Ecto neural progenitor cell (in vitro differentiated cells): Measurements from ENCODE around the gene PEAK1.
"Not testable (repeated sequence)": the region's sequence is repeated elsewhere in the genome, so short reads cannot be mapped to it uniquely, and the experiment has no call there.

Experiments used
- DNase-seq: peaks from one replicate; pipeline ENCODE4 v3.0.0-alpha.2; 2018; ENCODE audit warnings: low spot score

Gene PEAK1

DNA sequence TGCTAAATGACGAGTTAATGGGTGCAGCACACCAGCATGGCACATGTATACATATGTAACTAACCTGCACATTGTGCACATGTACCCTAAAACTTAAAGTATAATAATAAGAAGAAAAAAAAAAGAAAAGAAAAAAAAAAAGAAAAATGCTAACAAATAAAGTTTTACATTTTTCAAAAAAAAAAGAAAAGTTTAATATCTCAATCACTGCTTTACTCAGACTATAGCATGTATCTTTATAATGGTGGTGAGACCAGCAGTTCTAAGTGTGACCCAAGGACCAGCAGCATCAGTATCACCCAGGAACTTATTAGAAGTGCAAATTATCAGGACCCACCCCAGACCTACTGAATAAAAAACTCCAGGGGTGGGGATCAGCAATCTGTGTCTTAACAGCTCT is 243.8 kb downstream of the PEAK1 start:
- not testable (repeated sequence) for DNase-seq

GRCh38 chr15:77173487-77173886 is 246.4 kb downstream of the PEAK1 start:
- no peak for DNase-seq

- no peak for DNase-seq
These were observed 248.5 kb downstream of the PEAK1 start for GRCh38 chr15:77171221-77171967.

- DNase-seq, result no peak
These were observed 251.3 kb downstream of the PEAK1 start for GRCh38 chr15:77168616-77169015.

GRCh38 chr15:77168141-77168540 is 251.8 kb downstream of the PEAK1 start:
- no peak for DNase-seq

DNA sequence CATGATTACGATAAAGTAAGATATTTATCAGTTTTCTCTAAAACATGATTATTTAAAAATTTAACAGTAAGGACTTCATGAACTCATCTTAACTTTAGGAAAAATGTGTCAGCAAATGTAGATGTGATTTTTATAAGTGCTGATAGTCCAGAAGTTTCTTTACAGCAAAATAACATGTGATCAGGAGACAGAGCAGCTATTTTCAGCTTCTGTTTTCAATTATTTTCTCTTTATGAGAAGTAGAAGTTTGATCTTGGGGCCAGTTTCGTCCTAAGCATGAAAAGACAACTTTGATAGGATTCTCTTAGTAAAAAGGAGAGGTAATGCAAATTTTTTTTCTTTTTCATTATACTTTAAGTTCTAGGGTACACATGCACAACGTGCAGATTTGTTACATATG is 252.5 kb downstream of the PEAK1 start:
- no peak for DNase-seq

DNA sequence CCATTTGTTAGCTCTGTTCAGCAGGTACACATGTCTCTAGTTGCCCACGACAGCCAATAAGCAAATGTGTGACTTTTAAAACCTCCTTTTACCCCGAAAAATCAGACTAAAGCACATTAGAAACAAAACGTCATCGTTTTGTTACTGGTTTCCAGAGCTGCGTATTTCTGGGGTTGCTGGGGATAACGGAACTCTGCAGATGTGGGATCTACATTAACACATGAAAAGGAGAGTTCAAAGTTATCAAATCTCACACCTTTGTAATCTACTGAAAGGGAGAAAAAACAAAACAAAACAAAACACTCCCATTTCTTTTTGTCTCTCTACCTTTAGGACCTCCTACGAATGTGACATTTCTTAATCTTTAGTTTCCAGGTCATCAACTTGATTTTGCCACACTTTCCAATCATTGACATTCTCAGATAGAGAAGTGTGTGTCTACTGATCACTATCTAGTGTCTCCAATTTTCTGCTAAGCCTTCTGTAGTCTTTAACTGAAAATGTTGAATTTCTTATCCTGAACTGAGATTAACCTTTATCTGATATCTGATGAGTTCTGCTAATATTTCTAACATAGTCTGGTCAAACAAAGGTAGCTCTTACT is 256.0 kb downstream of the PEAK1 start:
- no peak for DNase-seq

DNA sequence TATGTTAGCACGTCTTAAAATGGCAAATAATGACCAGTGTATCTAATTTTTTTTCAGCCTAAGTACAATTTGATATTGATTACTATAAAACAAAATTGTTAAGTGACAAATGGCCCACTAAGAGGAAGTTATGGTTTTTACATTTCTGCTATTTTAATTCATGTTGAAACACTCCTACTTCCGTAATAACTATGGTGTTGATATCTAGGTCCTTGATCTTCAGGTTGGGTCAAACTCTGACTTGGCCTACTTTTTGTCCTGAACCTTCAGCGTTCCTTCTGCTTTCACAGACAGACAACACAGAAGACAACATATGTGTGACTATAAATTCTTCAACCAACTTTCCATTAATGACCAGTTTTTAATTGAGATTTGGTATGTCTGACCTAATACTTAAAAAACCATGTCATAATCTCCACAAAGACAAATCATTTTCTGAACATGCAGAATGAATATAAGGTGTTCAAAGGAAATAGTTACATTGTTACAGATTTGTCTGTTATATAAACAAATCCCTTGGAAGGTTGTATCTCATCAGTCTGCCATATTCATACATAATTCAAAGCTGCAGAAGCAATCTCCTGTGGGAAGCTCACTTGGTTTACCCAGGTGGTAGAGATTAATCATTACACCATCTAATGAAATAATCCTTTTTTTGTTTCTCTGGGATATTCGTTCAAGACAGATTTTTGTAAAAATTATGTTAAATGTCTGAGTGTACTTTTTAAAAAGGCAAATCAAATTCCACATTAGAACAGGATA is 256.9 kb downstream of the PEAK1 start:
- no peak for DNase-seq

- DNase-seq, result no peak
These were observed 259.1 kb downstream of the PEAK1 start for GRCh38 chr15:77160562-77161478.

DNA sequence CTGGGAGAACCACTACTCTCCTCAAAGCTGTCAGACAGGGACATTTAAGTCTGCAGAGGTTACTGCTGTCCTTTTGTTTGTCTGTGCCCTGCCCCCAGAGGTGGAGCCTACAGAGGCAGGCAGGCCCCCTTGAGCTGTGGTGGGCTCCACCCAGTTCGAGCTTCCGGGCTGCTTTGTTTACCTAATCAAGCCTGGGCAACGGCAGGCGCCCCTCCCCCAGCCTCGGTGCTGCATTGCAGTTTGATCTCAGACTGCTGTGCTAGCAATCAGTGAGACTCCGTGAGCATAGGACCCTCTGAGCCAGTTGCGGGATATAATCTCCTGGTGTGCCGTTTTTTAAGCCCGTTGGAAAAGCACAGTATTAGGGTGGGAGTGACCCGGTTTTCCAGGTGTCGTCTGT is 263.9 kb downstream of the PEAK1 start:
- not testable (repeated sequence) for DNase-seq

- DNase-seq, result no peak
These were observed 271.7 kb downstream of the PEAK1 start for GRCh38 chr15:77148191-77148590.

GRCh38 chr15:77145370-77145769 is 274.5 kb downstream of the PEAK1 start:
- DNase-seq, result no peak

- DNase-seq, result no peak
These were observed 275.3 kb downstream of the PEAK1 start for GRCh38 chr15:77144492-77145070.

DNA sequence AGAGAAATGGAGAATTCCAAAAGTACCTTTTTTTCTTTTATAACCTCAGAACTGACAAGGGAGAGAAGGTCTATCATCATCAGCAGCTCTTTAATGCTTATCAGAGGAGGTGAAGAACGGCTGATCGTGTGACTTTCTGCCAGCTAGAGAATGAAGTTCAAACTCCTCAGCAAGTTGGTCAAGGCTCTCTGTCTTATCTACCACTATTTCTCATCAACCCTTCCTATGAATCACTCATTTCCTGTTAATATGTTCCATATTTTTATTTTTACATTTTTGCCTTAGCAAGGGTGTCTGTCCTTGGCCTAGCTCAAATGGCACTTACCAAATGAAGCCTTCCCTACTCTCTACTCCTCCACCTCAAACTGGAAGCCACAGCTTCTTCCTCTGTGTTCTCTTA is 275.9 kb downstream of the PEAK1 start:
- DNase-seq, result no peak

DNA sequence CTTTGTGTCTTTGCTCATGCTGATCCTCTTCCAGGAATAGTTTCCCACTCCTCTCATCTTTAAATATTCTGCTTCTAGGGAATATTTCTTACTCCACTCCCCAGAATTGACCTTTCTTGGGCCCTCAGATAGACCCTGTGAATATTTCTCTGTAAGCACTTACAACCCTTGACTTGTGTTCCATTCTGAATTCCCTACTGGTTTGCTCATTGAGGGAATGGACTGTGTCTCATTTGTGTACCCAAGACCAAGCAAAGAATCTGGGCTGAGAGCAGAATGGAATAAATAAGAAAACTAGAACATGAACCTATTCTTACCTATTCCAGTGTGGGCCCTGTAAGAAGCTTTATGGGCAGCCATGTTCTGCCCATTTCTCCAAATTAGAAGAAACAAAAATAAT is 276.3 kb downstream of the PEAK1 start:
- DNase-seq, result no peak

- DNase-seq, result no peak
These were observed 276.7 kb downstream of the PEAK1 start for GRCh38 chr15:77143191-77143590.

DNA sequence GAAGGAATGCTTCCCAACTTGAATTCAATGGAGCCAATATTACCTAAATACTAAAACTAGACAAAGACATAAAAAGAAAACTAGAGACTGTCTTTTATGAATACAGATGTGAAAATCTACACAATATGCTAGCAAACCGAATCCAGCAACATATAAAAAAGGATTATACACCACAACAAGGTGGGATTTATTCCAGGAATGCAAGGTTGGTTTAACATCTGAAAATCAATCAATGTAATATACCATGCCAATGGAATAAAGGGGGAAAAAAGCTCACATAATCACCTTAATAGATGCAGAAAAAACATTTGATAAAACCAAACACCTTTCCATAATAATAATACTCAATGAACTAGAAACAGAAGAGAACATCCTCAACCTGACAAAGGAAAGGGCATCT is 279.7 kb downstream of the PEAK1 start:
- no peak for DNase-seq

GRCh38 chr15:77139312-77139711 is 280.6 kb downstream of the PEAK1 start:
- no peak for DNase-seq

- no peak for DNase-seq
These were observed 281.8 kb downstream of the PEAK1 start for GRCh38 chr15:77138167-77138522.

DNA sequence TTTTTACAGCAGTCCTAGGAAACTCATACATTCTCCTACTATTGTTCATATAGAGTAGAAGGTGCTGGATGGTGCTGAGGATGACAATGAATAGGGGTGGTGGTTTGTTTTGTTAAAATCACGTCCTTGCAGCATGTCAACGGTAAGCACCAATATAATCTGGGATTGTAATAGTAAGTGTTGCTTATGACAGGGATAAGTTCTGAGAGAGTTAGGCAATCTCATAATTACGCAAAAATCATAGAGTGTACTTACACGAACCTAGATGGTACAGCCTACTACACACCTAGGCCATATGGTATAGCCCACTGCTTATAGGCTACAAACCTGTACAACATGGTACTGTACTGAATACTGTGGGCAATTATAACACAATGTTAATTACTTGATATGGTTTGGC is 284.7 kb downstream of the PEAK1 start:
- DNase-seq, result no peak

DNA sequence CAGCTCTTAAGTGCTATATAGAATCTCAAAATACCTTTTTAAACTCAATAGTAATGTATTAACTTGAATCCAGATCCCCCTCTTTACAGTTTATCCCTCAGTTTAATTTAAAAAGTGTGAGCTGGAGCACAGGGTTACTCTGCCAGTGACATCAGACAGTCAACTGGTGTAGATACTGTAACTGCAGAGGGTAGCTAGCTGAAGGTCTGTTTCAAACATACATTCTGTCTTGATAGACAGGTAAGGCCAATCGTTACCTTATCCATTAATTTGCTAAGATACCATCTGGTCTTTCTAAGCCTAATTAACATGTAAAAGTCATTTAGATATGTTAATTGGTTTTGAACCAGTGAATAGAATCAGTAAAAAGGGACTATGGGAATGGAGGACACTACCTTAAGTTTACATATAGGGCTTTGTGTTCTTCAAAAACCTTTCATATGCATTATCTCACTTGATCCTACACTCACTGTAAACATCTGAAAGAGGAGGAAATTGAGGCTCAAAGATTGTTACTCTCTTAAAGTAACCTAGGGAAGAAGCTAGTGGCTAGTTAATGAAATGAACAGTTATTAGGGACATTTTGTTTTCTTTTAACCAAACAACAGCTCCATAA is 289.5 kb downstream of the PEAK1 start:
- no peak for DNase-seq
